ENCODE data around the gene COL6A1. TPM values are rescaled to one million over a fixed set of nuclear protein-coding genes. Genes with fewer than 3 reads are reported as not detected.
"Not testable (repeated sequence)": the region's sequence is repeated elsewhere in the genome, so short reads cannot be mapped to it uniquely, and the experiment has no call there.

COL6A1 gene
- total RNA-seq, 1 donor, result 5.7 TPM

GRCh38 chr21:46002841-46003574 lies 21.4 kb downstream of the COL6A1 start:
- DNase-seq (ENCODE audit: low read depth in 2 of 3, low spot score in 2 of 3), result no peak

GRCh38 chr21:46003575-46004007 lies 22.0 kb downstream of the COL6A1 start:
- DNase-seq (ENCODE audit: low read depth in 2 of 3, low spot score in 2 of 3), result no peak

GRCh38 chr21:46004168-46004861 lies 22.7 kb downstream of the COL6A1 start:
- no peak for DNase-seq (ENCODE audit: low read depth in 2 of 3, low spot score in 2 of 3)

GRCh38 chr21:46005081-46005480 lies 23.5 kb downstream of the COL6A1 start:
- DNase-seq (ENCODE audit: low read depth in 2 of 3, low spot score in 2 of 3), result no peak

- no peak for DNase-seq (ENCODE audit: low read depth in 2 of 3, low spot score in 2 of 3)
Measured at GRCh38 chr21:46005481-46005881, 23.9 kb downstream of the COL6A1 start.

- DNase-seq (ENCODE audit: low read depth in 2 of 3, low spot score in 2 of 3), result not testable (repeated sequence)
Measured at GRCh38 chr21:46005894-46006546, 24.4 kb downstream of the COL6A1 start.

- DNase-seq (ENCODE audit: low read depth in 2 of 3, low spot score in 2 of 3), result no peak
Measured at GRCh38 chr21:46006547-46007491, 25.2 kb downstream of the COL6A1 start.

- no peak for DNase-seq (ENCODE audit: low read depth in 2 of 3, low spot score in 2 of 3)
Measured at GRCh38 chr21:46007492-46007868, 25.9 kb downstream of the COL6A1 start.

GRCh38 chr21:46008893-46009621 lies 27.5 kb downstream of the COL6A1 start:
- no peak for DNase-seq (ENCODE audit: low read depth in 2 of 3, low spot score in 2 of 3)

GRCh38 chr21:46009951-46010705 lies 28.6 kb downstream of the COL6A1 start:
- DNase-seq (ENCODE audit: low read depth in 2 of 3, low spot score in 2 of 3), result no peak

GRCh38 chr21:46011267-46011967 lies 29.8 kb downstream of the COL6A1 start:
- no peak for DNase-seq (ENCODE audit: low read depth in 2 of 3, low spot score in 2 of 3)

- no peak for DNase-seq (ENCODE audit: low read depth in 2 of 3, low spot score in 2 of 3)
Measured at GRCh38 chr21:46012154-46012553, 30.6 kb downstream of the COL6A1 start.

GRCh38 chr21:46014828-46015227 lies 33.3 kb downstream of the COL6A1 start:
- no peak for DNase-seq (ENCODE audit: low read depth in 2 of 3, low spot score in 2 of 3)

- DNase-seq (ENCODE audit: low read depth in 2 of 3, low spot score in 2 of 3), result no peak
Measured at GRCh38 chr21:46017148-46017547, 35.6 kb downstream of the COL6A1 start.

GRCh38 chr21:46017695-46018094 lies 36.1 kb downstream of the COL6A1 start:
- DNase-seq (ENCODE audit: low read depth in 2 of 3, low spot score in 2 of 3), result no peak

- no peak for DNase-seq (ENCODE audit: low read depth in 2 of 3, low spot score in 2 of 3)
Measured at GRCh38 chr21:46018615-46019014, 37.0 kb downstream of the COL6A1 start.

- no peak for DNase-seq (ENCODE audit: low read depth in 2 of 3, low spot score in 2 of 3)
Measured at GRCh38 chr21:46020581-46020980, 39.0 kb downstream of the COL6A1 start.

GRCh38 chr21:46021398-46021797 lies 39.8 kb downstream of the COL6A1 start:
- DNase-seq (ENCODE audit: low read depth in 2 of 3, low spot score in 2 of 3), result no peak
